Cardiac muscle cell (in vitro differentiated cells and primary cell): Measurements from ENCODE around the gene P2RX6. TPM values are rescaled to one million over a fixed set of nuclear protein-coding genes. Genes with fewer than 3 reads are reported as not detected.
A peak's percentile ranks its signal among the peaks of the same experiment; 100 is the strongest.

Experiments used
- DNase-seq, 2 donors: peaks; one replicate each; pipeline versions ENCODE4 v3.0.0 to v3.0.0-alpha.2; 2010 to 2017; ENCODE audit warnings: low read depth in 1 of 2, low spot score in 1 of 2
- H3K27ac ChIP-seq: fragments of 200-600 bp; sonication (generic); 2 replicates; pipeline ENCODE4 v1.5.1; 2016
- H3K27me3 ChIP-seq: fragments of 200-600 bp; sonication (generic); 2 replicates; pipeline ENCODE4 v1.6.0; 2016; ENCODE audit warnings: control low read depth
- H3K36me3 ChIP-seq: fragments of 200-600 bp; sonication (generic); 2 replicates; pipeline ENCODE4 v1.5.1; 2016; ENCODE audit warnings: control low read depth
- H3K4me1 ChIP-seq: fragments of 200-600 bp; sonication (generic); 2 replicates; pipeline ENCODE4 v1.8.1; 2017; ENCODE audit warnings: low read depth, mild to moderate bottlenecking, mixed run types
- H3K4me3 ChIP-seq: fragments of 200-600 bp; sonication (generic); 2 replicates; pipeline ENCODE4 v1.5.1; 2016; ENCODE audit warnings: mild to moderate bottlenecking
- H3K9me3 ChIP-seq: fragments of 200-600 bp; sonication (generic); 2 replicates; pipeline ENCODE4 v1.5.1; 2017; ENCODE audit warnings: low read depth, mild to moderate bottlenecking, control low read depth
- CTCF ChIP-seq: IDR thresholded peaks from 2 replicates; pipeline ENCODE4 v1.5.1; 2012; ENCODE audit warnings: low read depth, mild to moderate bottlenecking, low read length
- polyA plus RNA-seq: library from polyadenylated mRNA; unstranded; fragments of >200 nt; fragmentation: Nextera tagmentation; extraction: Ambion mirVana; gene quantifications from 2 replicates; pipeline ENCODE4 v1.2.1, GENCODE V29; 2016
- total RNA-seq: library from RNA; depleted of rRNA; stranded (reverse); fragments of >200 nt; gene quantifications from 2 replicates; pipeline ENCODE4 v1.2.3, GENCODE V29; 2016

The P2RX6 gene
- total and polyA plus RNA-seq, 2 experiments from 2014 or later: 8.6 to 8.9 TPM

- no peaks in the 10 kb centered on the region for H3K9me3 ChIP-seq
- H3K27ac ChIP-seq: no peak overlapping the region
- no peaks in the 10 kb centered on the region for H3K27me3 ChIP-seq
- H3K4me3 ChIP-seq: no peak overlapping the region
- H3K36me3 ChIP-seq: no peaks in the 10 kb centered on the region
- no peaks in the 10 kb centered on the region for H3K4me1 ChIP-seq
- no peak for DNase-seq
- TF ChIP-seq CTCF: no peak
Measured at GRCh38 chr22:21042978-21043859, 28.3 kb downstream of the P2RX6 start.

- H3K36me3 ChIP-seq: no peaks in the 10 kb centered on the region
- no peak overlapping the region for H3K27ac ChIP-seq
- no peak overlapping the region for H3K4me3 ChIP-seq
- DNase-seq: no peak
- H3K27me3 ChIP-seq: no peaks in the 10 kb centered on the region
- no peak for TF ChIP-seq CTCF
- H3K9me3 ChIP-seq: no peaks in the 10 kb centered on the region
- no peaks in the 10 kb centered on the region for H3K4me1 ChIP-seq
Measured at GRCh38 chr22:21043860-21044535, 29.0 kb downstream of the P2RX6 start.

- H3K4me3 ChIP-seq: peak overlapping the region; percentile 36
- H3K9me3 ChIP-seq: no peaks in the 10 kb centered on the region
- DNase-seq: peak in 1 of 2 donors; percentile 71
- no peaks in the 10 kb centered on the region for H3K27me3 ChIP-seq
- no peak for TF ChIP-seq CTCF
- peak overlapping the region; percentile 56 for H3K27ac ChIP-seq
- no peaks in the 10 kb centered on the region for H3K4me1 ChIP-seq
- no peaks in the 10 kb centered on the region for H3K36me3 ChIP-seq
Measured at GRCh38 chr22:21044931-21045584, 30.1 kb downstream of the P2RX6 start.

- no peaks in the 10 kb centered on the region for H3K4me1 ChIP-seq
- H3K36me3 ChIP-seq: no peaks in the 10 kb centered on the region
- TF ChIP-seq CTCF: no peak
- no peaks in the 10 kb centered on the region for H3K9me3 ChIP-seq
- H3K27ac ChIP-seq: peak within 1 kb of the TSS; percentile 56
- H3K4me3 ChIP-seq: peak within 1 kb of the TSS; percentile 36
- peak; percentile 95 to 96 for DNase-seq
- H3K27me3 ChIP-seq: no peaks in the 10 kb centered on the region
Measured at GRCh38 chr22:21045585-21046294, 30.8 kb downstream of the P2RX6 start, which contains the start of gene LRRC74B. Gene LRRC74B, plus strand, starts transcription at chr22:21045946. Its CDS starts 41 bp downstream, at chr22:21045987.
